ENCODE results near the gene A4GALT. TPM values are rescaled to one million over a fixed set of nuclear protein-coding genes. Genes with fewer than 3 reads are reported as not detected.

A4GALT gene
- total and polyA plus RNA-seq, 4 donors: 8.6 to 29.3 (median 24.3) TPM

GRCh38 chr22:42717197-42717928 is 3.3 kb downstream of the A4GALT start:
- Histone ChIP-seq H3K27ac (ENCODE audit: low read depth in 1 of 2, low read length in 1 of 2) (peak overlapping the region in 1 of 2 donors; percentile 41), H3K36me3 (ENCODE audit: control insufficient read depth in 4 of 4, insufficient read depth in 4 of 4, low read length in 4 of 4) (no peaks in the 10 kb centered on the region)
- TF ChIP-seq CTCF (IDR thresholded peaks at IDR 0.05; ENCODE audit: control extremely low read depth, extremely low read depth): no peak

GRCh38 chr22:42716649-42717127 is 4.0 kb downstream of the A4GALT start:
- Histone ChIP-seq H3K9ac (ENCODE audit: insufficient read depth in 1 of 2, low read length in 2 of 2) (no peak overlapping the region), H3K36me3 (ENCODE audit: control insufficient read depth in 4 of 4, insufficient read depth in 4 of 4, low read length in 4 of 4) (no peaks in the 10 kb centered on the region), H3K4me3 (no peak overlapping the region), H3K9me3 (ENCODE audit: control insufficient read depth in 4 of 4, insufficient read depth in 3 of 4, low read length in 3 of 4) (no peaks in the 10 kb centered on the region), H3K27me3 (ENCODE audit: control insufficient read depth in 3 of 3, insufficient read depth in 3 of 3, low read length in 2 of 3) (peaks cover 0 to 21% (median 19%) of the 10 kb centered on the region in 3 donors), H3K27ac (ENCODE audit: low read depth in 1 of 2, low read length in 1 of 2) (peak overlapping the region in 1 of 2 donors; percentile 38), H3K4me1 (ENCODE audit: control insufficient read depth in 5 of 5, insufficient read depth in 5 of 5, low read length in 5 of 5) (peaks cover 0 to 19% (median 5%) of the 10 kb centered on the region in 5 donors)
- DNase-seq (no peak), ATAC-seq (ENCODE audit: insufficient read depth, low FRiP score) (no peak)
- WGBS, 2 donors: 91 to 93% methylated on average over 5 of the region's 5 CpGs
- no peak for TF ChIP-seq CTCF (IDR thresholded peaks at IDR 0.05; ENCODE audit: control extremely low read depth, extremely low read depth)

More at GRCh38 chr22:42717197-42717928, 3.3 kb downstream of the A4GALT start:
- no peak for ATAC-seq (ENCODE audit: insufficient read depth, low FRiP score)
- Histone ChIP-seq H3K4me3 (no peak overlapping the region), H3K9ac (ENCODE audit: insufficient read depth in 1 of 2, low read length in 2 of 2) (no peak overlapping the region), H3K4me1 (ENCODE audit: control insufficient read depth in 5 of 5, insufficient read depth in 5 of 5, low read length in 5 of 5) (peaks cover 0 to 19% (median 5%) of the 10 kb centered on the region in 5 donors), H3K9me3 (ENCODE audit: control insufficient read depth in 4 of 4, insufficient read depth in 3 of 4, low read length in 3 of 4) (no peaks in the 10 kb centered on the region), H3K27me3 (ENCODE audit: control insufficient read depth in 3 of 3, insufficient read depth in 3 of 3, low read length in 2 of 3) (peaks cover 0 to 25% (median 24%) of the 10 kb centered on the region in 3 donors)
- DNase-seq: no peak
- WGBS, 2 donors: 61 to 73% methylated on average over 8 of the region's 8 CpGs

- H3K36me3 ChIP-seq (ENCODE audit: control insufficient read depth in 4 of 4, insufficient read depth in 4 of 4, low read length in 4 of 4): no peaks in the 10 kb centered on the region
- H3K27me3 ChIP-seq (ENCODE audit: control insufficient read depth in 3 of 3, insufficient read depth in 3 of 3, low read length in 2 of 3): peaks cover 0 to 17% (median 14%) of the 10 kb centered on the region in 3 donors
- no peak overlapping the region for H3K9ac ChIP-seq (ENCODE audit: insufficient read depth in 1 of 2, low read length in 2 of 2)
- H3K27ac ChIP-seq (ENCODE audit: low read depth in 1 of 2, low read length in 1 of 2): peak overlapping the region in 1 of 2 donors; percentile 38
- no peak for DNase-seq
- no peaks in the 10 kb centered on the region for H3K9me3 ChIP-seq (ENCODE audit: control insufficient read depth in 4 of 4, insufficient read depth in 3 of 4, low read length in 3 of 4)
- H3K4me3 ChIP-seq: no peak overlapping the region
- H3K4me1 ChIP-seq (ENCODE audit: control insufficient read depth in 5 of 5, insufficient read depth in 5 of 5, low read length in 5 of 5): peaks cover 0 to 19% (median 4%) of the 10 kb centered on the region in 5 donors
- WGBS, 2 donors: 68 to 78% methylated on average over 6 of the region's 6 CpGs
- no peak for ATAC-seq (ENCODE audit: insufficient read depth, low FRiP score)
- no peak for TF ChIP-seq CTCF (IDR thresholded peaks at IDR 0.05; ENCODE audit: control extremely low read depth, extremely low read depth)
Observed at GRCh38 chr22:42716221-42716620, 4.4 kb downstream of the A4GALT start.
